HG03442 (cell line): Measurements from ENCODE around the gene NGB.
"Not testable (repeated sequence)": the region's sequence is repeated elsewhere in the genome, so short reads cannot be mapped to it uniquely, and the experiment has no call there.

Experiments used
- ATAC-seq: cut with Tn5 transposase; IDR thresholded peaks from one replicate; pipeline ENCODE4 v1.9.1; 2021; ENCODE audit warnings: mild to moderate bottlenecking, moderate library complexity; ENCODE audit not compliant: unreplicated experiment

NGB gene

DNA sequence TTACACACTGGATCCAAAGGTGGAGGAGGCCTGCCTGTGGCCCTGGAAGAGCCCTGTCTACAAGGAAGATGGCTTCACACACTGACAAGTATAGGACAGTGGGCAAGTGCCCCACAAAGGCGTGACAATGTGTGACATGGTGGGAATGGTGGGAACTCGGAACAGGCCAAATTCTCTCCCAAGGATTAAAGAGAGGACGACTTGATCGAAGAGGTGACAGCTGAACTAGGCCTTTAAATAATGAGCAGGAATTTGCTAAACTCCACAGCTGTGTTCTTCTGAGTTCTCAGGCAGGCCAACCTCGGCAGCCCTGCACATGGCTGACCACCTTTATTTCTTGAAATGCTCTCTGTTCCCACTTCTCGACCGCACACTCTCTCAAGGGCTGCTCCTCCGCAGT, 25.9 kb upstream of the NGB start:
- ATAC-seq, result no peak

DNA sequence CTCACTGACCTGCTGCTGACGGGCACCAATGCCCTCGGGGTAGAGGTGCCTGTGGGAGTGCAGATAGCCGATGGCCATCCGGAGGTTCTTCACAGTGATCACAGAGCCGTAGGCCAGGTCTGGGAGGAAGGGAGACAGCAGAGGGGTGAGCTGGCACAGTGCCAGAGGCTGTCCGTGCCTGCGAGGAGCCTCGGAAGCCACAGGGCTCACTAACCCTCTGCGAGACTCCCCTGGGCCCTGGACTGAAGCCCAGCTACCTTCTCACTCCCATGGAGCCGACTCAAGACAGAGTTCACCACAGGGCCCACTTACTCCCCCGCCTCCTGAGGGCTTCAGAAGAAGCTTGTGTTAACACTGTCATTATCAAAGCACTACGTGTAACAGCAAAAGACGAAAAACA, 25.1 kb upstream of the NGB start:
- no peak for ATAC-seq

DNA sequence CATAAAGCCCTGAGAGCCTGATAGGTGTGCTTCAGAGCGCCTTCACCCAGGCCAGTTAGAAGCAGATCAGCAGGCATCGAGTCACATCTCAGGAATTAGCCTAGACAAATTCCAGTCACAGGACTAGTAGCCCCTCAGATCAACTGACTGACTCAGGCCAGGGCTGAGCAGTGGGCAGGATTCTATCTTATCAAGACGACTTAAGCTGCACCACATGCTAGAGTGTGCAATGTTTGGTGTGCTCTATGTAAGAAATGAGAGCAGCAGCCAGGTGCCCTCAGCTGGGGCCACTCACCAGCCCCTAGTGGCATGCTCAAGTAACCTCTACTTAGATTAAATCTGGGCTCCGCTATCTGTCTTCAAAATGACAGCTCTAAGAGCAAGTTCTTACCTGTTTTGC, 19.7 kb upstream of the NGB start:
- ATAC-seq, result no peak

DNA sequence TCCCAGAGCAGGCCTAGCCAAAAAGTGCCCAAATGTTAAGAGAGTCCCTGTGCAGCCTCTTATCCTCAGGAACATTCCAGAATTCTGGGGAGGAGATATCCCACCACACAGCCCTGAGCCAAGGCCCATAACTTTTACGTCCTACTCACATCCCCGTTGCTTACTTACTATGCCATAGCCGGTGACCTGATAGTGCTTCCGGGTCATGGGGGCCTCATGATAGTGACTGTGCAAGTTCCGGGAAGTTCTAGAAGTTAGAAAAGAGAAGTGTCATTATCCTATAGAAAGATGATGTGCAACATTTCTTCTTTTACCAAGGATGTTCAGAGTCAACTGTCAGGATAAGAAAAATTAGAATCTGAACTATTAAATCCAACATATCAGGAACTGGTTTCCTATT, 15.6 kb upstream of the NGB start:
- ATAC-seq, result no peak

DNA sequence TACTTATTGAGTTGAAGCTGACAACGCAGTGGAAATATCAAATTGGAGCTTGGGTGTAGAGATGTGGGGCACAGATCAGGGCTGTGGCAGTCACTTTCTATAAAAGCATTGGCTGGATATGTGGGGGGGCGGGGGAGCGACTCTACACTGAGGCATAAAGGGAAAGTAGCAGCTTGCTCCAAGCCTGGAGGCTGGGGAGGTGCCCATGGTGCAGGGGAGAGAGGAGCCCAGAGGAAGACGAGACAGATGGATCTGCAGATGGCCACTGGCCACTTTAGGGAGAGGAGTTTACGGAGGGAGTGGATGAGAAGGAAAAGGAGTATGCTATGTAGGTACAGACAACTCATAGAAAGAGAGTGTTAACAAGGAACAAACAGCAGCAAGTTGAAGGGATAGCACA, 13.5 kb upstream of the NGB start:
- ATAC-seq, result no peak

DNA sequence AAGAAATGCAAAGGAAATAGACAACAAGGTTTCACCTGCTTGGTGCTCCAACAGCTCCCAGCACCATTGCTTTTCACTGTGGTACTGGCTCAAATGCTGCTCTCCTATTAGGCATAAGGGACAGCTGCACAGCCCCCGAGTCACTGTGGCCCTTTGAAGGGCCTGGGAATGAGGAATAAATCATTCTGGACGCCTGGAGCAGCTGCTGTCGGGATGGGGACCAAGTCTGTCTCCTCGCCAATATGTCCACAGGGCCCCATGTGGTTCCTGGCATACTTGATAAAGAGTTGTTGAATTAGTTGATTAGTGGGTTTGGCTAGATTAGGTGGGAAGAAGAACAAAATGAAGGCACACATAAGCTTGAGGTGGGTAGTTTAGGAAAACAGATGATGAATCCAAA, 13.1 kb upstream of the NGB start:
- ATAC-seq, result no peak

DNA sequence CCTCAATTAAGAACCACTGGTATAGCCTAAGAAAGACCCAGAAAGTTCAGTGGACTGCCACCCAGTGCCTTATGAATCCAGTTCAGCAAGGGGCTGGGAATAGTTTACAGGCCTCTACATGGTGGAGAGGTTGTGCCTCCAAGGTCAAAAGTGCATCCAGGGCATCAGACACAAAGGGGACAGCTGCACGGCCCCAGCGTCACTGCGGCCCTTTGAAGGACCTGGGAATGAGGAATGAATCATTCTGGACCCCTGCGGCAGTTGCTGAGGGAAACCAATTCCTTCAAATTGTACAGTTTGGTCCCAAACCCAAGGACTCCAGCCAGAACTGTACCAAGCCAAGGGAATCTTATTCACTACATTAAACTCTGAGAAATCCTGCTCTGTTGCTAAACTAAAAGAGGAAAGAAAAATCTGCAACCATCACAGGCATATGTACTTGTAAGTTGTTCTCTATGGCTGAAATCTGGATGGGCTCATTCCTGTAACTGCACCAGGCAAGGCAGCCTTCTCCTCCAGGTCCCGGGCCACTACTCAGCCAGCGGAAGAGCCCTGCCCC, 10.9 kb upstream of the NGB start:
- no peak for ATAC-seq

DNA sequence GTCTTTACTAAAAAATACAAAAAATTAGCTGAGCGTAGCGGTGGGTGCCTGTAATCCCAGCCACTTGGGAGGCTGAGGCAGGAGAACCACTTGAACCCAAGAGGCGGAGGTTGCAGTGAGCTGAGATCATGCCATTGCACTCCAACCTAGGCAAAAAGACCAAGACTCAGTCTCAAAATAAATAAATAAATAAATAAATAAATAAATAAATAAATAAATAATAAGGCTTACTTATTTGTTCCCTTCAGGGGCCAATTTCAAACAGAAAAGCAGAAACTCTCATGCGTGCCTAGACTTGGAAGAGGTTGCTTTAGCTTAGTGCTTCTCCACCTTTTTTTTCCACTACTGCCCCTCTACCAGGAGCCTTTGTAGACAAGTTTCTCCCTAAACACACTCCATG, 9.9 kb upstream of the NGB start:
- ATAC-seq, result not testable (repeated sequence)

DNA sequence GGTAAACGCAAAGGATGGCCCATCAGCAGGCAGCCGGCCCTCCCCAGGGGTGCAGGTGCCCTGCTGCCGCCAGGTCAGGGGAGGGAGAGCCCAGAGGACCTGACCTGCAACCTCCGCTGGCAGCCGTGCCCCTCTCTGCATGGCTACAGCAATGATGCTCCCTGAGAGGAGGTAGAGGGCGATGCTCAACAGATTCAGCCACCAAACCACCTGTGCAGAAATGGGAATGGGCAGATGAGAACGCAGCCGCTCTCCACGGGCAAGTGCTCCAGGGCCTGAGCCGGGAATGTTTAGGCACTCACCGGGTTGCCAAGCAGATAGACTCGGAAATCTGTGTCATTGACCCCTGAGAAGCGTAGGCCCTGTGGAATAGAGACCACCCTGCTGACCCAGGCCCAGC, 8.7 kb upstream of the NGB start:
- ATAC-seq, result no peak

DNA sequence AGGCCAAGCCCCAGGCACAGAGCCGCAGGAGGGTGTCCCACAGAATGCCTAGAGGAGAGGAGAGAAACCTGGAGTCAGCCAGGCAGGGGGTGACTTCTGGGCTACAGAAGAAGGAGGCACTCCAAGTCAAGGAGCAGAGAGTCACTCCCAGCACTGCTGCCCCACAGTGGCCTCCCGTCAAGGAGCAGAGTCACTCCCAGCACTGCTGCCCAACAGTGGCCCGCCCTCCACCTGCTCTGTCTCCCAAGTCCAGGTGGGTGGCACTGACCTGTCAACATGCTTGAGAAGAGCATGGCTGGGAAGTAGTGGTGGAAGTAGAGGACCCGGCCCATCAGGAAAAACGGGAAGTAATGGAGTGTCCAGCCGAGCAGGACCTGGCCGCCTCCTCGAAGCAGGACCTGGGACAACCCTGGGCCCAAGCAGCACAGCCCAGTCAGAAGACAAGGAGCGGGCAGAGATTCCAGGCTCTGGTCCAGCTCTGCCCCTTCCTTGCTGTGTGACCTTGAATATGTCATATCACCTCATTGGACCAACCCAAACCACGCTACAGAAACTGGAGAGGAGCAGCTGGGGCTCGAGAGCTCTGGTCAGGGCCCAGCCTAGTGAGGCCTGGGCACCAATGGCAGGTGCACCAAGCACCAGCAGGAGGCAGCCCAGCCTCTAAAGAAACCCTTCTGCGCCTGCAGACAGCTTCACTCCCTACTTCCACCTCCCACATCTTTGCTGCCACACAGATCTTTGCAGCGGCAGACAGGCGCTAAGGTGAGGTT, 7.6 kb upstream of the NGB start:
- no peak for ATAC-seq

DNA sequence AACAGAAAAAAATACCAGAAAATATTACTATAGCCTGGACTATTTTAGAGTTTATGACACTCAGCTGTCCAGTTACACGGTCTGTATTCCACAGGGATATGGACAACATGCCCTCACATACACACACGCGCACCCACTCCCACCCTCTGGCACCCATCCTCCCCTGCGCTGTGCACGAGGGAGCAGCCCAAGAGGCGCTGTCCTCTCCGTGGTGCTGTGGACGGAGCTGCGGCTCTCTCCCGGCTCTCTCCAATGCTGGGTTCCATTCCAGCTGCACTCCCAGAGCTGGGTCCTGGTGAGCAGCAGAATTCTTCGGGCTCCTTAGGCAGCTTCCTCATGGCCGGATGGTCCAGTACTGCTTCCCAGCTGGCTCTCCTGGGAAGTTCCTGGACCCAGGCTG, 6.0 kb upstream of the NGB start:
- ATAC-seq, result no peak

DNA sequence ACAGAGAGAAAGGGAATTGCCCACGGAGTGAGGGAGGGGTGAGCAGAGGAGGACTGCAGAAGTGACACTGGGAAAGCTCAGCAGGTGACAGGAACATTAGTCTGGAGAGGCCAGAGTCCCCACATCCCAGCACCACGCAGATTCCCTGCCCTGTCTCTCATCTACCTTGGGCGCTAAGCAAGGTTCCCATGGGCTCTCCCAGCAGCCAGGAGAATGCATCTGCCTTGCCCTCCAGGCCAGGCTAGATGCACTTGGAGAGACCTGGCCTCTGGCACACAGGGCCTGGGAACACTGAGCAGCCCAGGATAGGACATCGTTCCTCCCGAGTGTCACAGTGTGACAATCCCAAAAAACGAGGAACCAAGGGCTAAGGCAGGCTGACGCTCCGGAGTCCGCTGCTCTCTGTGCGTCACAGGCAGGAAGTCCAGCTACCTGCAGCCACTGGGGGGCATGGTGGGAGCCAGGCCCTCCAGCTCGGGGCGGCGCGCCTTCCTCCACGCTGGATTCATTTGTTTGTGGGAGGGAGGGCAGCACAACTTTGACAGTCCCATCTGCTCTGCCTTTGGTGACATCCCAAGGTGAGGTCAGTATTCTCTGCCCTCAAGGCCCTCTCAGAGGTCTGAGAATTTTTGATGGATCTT, 5.4 kb upstream of the NGB start:
- no peak for ATAC-seq

DNA sequence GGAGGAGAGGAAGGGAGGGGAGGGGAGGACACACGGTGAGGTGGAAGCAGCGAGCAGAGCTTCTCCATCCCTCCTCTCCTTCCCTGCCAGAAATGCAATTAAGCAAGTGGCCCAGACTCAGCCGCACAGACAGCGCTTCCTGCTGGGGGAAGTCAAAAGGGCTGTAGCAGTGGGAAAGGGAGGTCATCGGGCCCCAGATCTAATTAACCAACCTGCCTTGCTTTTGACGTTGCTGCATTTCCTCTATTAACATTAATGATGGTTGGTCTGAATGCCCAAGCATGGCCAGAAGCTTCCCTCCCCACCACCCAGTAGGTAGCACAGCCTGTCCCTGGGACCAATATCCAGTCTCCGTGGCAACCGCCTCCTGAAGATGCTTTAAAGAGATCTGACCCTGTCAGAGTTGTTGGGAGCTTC, 4.6 kb upstream of the NGB start:
- no peak for ATAC-seq

DNA sequence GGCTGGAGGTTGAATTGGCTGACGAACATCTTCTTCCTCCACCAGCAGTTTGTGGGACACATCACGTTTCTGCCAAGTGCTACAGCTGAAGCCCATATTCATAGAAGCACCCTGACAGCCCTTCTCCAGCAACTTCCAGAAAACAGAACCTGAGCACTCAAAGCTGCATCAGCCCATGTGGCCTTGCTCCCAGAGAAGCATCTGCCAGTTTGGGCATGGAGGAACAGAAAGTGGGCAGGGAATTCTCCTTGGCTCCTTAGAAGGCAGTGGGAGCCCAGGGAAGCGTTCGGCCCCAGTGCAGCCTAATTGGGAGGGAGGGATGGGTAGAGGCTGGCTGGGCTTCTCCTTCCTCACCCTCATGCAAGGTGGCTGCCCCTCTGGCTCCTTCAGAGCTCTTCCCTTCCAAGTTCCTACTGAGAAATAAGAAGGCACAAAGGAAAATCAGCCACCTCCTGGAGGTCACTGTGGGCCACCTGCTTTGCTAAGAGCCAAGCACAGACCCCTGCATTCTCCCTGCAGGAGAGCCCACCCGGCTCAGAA, 4.1 kb upstream of the NGB start:
- ATAC-seq, result no peak

DNA sequence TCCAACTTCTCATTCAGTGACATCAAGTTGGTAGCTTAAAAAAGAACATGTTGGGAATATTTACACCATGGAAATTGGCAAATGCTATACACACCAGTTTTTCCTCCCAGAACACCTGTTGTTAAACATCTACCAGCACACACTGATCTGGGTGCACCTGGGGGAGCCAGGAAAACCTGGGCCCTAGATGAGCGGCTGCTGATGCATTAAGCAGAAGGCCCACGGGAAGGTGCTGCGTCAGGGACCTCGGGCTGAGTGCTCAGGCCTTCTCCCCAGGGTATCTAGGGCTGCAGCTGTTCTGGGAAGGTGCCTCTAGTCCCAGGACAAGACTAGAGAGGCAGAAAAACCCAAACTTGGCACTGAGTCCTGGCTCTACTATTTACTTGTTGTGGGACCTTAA, 2.8 kb upstream of the NGB start:
- ATAC-seq, result no peak

DNA sequence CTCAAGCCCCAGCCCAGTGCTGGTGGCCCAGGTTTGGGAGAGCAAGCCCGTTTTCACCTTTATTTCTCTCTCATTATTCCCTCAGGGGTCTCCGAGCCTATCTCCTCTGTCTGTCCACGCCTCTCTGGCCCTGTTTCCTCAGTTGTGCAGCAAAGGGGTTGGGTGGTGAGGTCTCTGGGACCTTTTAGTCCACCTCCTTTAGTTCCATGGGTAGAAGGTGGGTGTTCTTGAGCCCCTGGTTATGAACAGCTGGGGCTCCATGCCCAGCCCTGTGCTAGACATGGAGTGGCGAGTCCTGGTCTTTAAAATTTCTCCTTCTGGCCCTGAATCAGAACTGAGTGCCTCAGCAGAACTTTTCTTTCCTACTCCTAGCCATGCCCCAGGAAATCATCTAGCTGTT, 1.3 kb upstream of the NGB start:
- ATAC-seq, result no peak

DNA sequence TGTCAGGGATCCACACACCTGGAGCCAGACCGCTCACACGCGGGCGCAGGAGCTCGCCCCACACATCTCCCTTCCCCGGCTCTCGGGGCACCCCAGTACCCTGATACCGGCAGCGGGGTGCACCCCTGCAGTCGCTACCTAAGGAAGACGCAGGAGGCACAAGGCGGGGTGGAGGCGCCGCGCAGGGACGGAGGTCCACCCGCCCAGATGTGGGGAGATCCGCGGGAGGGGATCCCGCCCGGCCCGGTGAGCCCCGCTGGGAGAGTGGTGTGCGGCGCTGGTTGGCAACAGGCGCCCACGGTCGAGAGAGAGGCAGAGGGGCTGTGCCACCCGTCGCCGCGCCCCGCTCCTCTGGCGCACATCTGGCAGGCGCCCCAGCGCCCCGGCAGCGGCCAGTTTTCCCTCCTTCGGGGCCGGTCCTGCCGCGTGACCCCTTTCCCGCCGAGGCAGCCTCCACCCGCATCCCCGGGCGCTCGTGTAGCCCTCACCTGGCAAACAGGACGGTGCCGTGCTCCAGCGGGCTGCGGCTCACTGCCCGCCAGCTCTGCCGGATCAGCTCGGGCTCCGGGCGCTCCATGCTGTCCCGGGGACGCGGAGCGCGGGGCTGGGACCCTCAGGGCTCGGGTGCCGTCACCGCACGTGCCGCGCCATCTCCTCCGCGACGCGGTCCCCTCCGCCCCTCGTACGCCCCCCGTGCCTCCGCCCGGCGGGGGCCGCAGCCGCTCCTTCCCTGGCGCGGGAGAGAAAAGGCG, 469 bp downstream of the NGB start:
- ATAC-seq, result no peak

DNA sequence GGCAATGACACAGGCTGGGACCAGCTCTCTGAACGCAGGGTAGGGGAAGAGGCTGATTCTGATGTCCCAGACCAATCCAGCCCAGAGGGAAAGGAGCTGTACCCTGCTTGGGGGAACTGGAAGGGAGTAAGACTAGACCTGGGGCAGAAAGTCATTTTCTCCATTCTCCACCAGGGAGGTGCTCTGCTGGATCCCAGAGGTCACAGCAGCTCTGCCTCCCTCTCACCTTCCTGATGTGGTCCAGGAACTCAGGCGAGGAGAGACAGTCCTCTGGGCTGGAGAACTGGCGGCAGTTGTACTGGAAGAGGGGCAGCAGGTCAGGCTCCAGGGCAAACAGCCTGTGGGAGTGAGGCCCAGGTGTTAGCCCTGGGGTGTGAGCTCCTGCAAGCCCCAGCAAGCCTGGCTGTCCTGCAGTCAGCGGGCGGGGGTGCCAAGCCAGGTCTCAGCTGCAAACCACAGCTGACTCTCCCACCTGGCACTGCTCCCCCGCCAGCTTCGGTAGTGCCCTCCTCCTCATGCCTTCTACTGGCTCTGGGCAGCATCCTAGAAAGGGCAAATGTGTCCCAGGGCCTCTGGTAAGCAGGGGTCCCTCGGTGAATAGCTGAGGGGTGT, 1.9 kb downstream of the NGB start:
- ATAC-seq, result no peak

DNA sequence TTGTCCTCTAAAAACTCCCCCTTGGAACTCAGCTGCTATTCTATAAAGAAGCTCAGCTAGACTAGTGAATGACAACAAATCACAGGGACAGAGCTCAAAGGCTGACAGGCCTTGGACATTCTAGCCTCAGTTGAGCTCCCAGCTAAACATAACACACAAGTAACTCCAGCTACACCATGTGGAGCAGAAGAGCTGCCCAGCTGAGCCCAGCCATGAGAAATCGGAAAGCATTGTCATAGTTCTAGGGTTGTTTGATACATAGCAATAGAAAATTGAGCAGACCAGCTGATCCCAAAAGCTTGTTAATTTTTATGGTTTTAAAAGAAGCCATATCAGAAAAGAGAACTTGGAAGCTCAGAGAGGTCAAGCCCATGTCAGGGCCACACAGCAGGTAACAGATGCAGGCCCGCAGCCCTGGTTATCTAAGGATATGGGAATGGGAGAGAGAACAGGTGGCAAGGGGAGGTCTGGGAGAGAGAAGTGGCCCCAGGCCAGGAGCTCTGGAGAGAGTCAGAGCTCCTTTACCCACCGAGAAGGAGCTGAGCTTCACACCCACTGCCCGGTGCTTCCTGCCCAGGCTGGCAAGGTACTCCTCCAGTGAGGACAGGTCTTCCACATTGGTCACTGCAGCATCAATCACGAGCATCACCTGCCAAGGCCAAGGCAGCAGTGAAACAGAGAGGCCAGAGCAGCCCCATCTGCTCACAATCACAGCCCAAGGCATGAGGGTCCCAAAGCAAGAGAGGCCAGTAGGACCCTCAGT, 2.9 kb downstream of the NGB start:
- ATAC-seq, result no peak

DNA sequence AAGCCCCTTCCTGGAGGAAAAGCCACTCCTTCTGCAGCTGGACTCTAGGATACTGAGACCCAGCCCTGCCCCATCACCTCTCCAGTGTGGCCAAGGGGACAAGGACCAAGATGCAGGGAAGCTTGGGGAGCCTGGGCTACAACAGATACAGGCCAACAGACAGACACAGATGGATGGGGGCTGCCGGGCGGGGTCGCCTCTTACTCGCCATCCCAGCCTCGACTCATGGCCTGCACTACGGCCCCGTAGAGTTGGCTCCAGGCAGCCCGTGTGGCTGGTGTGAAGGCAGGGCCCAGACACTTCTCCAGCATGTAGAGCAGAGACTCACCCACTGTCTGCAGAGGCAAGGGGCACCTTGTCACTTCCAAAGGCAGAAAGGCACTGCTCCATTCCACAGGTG, 4.7 kb downstream of the NGB start:
- no peak for ATAC-seq
